Transverse colon (tissue), 4 donors: ENCODE measurements around the gene FCRL4. TPM values are rescaled to one million over a fixed set of nuclear protein-coding genes. Genes with fewer than 3 reads are reported as not detected.
A peak's percentile ranks its signal among the peaks of the same experiment; 100 is the strongest.

Experiments used
- DNase-seq: peaks from one replicate; pipeline ENCODE4 v3.0.0-alpha.2; 2019
- H3K27ac ChIP-seq, 4 donors: fragments of 200-600 bp; sonication (generic); 2 replicates each; pipeline ENCODE4 v1.5.1; 2016 to 2018; ENCODE audit warnings: inconsistent platforms in 4 of 4
- H3K27me3 ChIP-seq: fragments of 200-600 bp; sonication (generic); 2 replicates; pipeline ENCODE4 v1.5.1; 2017; ENCODE audit warnings: inconsistent platforms
- H3K36me3 ChIP-seq, 4 donors: fragments of 200-600 bp; sonication (generic); 2 replicates each; pipeline ENCODE4 v1.5.1; 2017 to 2019; ENCODE audit warnings: inconsistent platforms in 4 of 4
- H3K4me1 ChIP-seq, 4 donors: fragments of 200-600 bp; sonication (generic); 2 replicates each; pipeline ENCODE4 v1.5.1; 2017 to 2020; ENCODE audit warnings: inconsistent platforms in 4 of 4
- H3K4me3 ChIP-seq, 4 donors: fragments of 200-600 bp; sonication (generic); 1 replicate in 1 of 4; 2 replicates in 3 of 4; pipeline versions ENCODE4 v1.5.1 to v1.6.1; 2017 to 2019; ENCODE audit warnings: inconsistent platforms in 4 of 4
- H3K9me3 ChIP-seq, 2 donors: fragments of 200-600 bp; sonication (generic); 2 replicates each; pipeline ENCODE4 v1.5.1; 2017 to 2019; ENCODE audit warnings: inconsistent platforms in 2 of 2
- CTCF ChIP-seq, 5 experiments: fragments of 200-600 bp in 3 of 5; fragments of 450-650 bp in 2 of 5; sonication (generic) in 3 of 5; IDR thresholded peaks; 1 replicate in 2 of 5; 2 replicates in 3 of 5; pipeline ENCODE4 v1.5.1; 2016 to 2017; ENCODE audit warnings: antibody characterized with exemption in 5 of 5, inconsistent platforms in 3 of 5, mild to moderate bottlenecking in 2 of 5, moderate library complexity in 1 of 5
- EP300 ChIP-seq: sonication (generic); formaldehyde crosslinking; IDR thresholded peaks from one replicate; pipeline ENCODE4 v1.6.1; 2017; ENCODE audit warnings: antibody characterized with exemption, low read depth
- POLR2A ChIP-seq: fragments of 450-650 bp; IDR thresholded peaks from one replicate; pipeline ENCODE4 v1.6.1; 2016; ENCODE audit warnings: antibody characterized with exemption, mild to moderate bottlenecking, moderate library complexity
- POLR2AphosphoS5 ChIP-seq, 3 donors: sonication (generic); formaldehyde crosslinking; IDR thresholded peaks; one replicate each; pipeline ENCODE4 v1.6.1; 2016; ENCODE audit warnings: antibody characterized with exemption in 3 of 3
- WGBS, 2 donors: methylation state at CpG; one replicate each; pipeline ENCODE4 v1.1.5; 2018; ENCODE audit warnings: low coverage in 1 of 2; 5-methylcytosine and 5-hydroxymethylcytosine counted together
- in situ Hi-C, 4 donors: fragments of 200-750 bp; cut with MboI; loops; one replicate each; pipeline versions ENCODE4 v1.15.0 to v1.15.1; 2017; ENCODE audit warnings: low sequenced_read_pairs in 3 of 4, low pct_ligation_motif_present in 1 of 4, low pct_unique_long_range_greater_than_20kb in 1 of 4
- intact Hi-C: fragments of 100-400 bp; cut with DNase I; formaldehyde crosslinking; loops from one replicate; pipeline ENCODE4 v1.15.1; 2023; ENCODE audit warnings: low total_unique reads
- total RNA-seq, 4 donors: library from RNA; depleted of rRNA; stranded (reverse); fragments of >200 nt; gene quantifications; one replicate each; pipeline ENCODE4 v1.1.0, GENCODE V29; 2016

Gene FCRL4
- total RNA-seq, 4 donors from 2014 or later = not detected

- WGBS, 2 donors = 67% methylated on average over 3 of the region's 3 CpGs; no CpG with 5 or more reads in 1 of the 2 donors
- DNase-seq = no peak
- H3K4me1 ChIP-seq = no peaks in the 10 kb centered on the region
- H3K9me3 ChIP-seq = no peaks in the 10 kb centered on the region
- intact Hi-C loops (loop anchor here (10.0 kb wide), 1 partner anchor 540 kb away; a partner anchor contains a TSS), in situ Hi-C loops (no loop called here)
- H3K36me3 ChIP-seq = no peaks in the 10 kb centered on the region
- H3K27me3 ChIP-seq = peaks cover 10% of the 10 kb centered on the region
- TF ChIP-seq CTCF (IDR thresholded peaks at IDR 0.05) (no peak), EP300 (no peak), POLR2A (no peak), POLR2AphosphoS5 (IDR thresholded peaks at IDR 0.05) (no peak)
- no peak overlapping the region for H3K4me3 ChIP-seq
- no peak overlapping the region for H3K27ac ChIP-seq
Observed at GRCh38 chr1:157584503-157584902, 13.4 kb downstream of the FCRL4 start.

DNA sequence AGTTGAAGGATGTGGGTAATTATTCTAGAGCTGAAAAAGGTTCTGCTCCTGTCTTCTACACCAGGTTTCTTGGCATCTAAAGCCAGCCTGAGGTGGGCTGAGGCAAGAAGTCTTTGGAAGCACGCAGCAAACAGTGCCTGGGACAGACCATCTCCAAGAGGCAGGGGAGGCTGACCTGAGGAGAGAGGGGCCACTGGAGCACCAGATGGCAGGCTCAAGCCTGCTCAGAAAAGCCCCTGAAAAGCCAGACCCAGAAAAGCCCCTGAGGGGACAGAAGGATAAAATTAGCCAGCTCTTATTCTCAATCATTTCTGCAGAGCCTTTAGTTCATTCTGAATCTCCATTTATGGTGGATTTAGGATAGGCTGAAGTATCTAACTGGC, 17.1 kb downstream of the FCRL4 start:
- intact Hi-C loops = loop anchor here (10.0 kb wide), 1 partner anchor 544 kb away; a partner anchor contains a TSS
- no peak overlapping the region for H3K4me3 ChIP-seq
- 69 to 89% methylated on average over 1 of the region's 1 CpG for WGBS, 2 donors

GRCh38 chr1:157580179-157580827, 17.6 kb downstream of the FCRL4 start:
- no peak overlapping the region for H3K27ac ChIP-seq
- 8 to 11% methylated on average over 4 of the region's 4 CpGs for WGBS, 2 donors
- in situ Hi-C loops = no loop called here
- no peak for TF ChIP-seq POLR2A
- peak; percentile 58 to 69 (median 62) for TF ChIP-seq CTCF (IDR thresholded peaks at IDR 0.05)
- DNase-seq = peak; percentile 24
- H3K9me3 ChIP-seq = no peaks in the 10 kb centered on the region
- no peaks in the 10 kb centered on the region for H3K36me3 ChIP-seq
- H3K4me3 ChIP-seq = no peak overlapping the region
- intact Hi-C loops = loop anchor here (10.0 kb wide), 1 partner anchor 544 kb away; a partner anchor contains a TSS
- no peaks in the 10 kb centered on the region for H3K27me3 ChIP-seq
- H3K4me1 ChIP-seq = no peaks in the 10 kb centered on the region

More for the DNA sequence above, 17.1 kb downstream of the FCRL4 start:
- TF ChIP-seq CTCF (IDR thresholded peaks at IDR 0.05) (no peak), EP300 (no peak), POLR2A (no peak), POLR2AphosphoS5 (IDR thresholded peaks at IDR 0.05) (no peak)
- H3K27me3 ChIP-seq = peaks cover 4% of the 10 kb centered on the region
- in situ Hi-C loops = no loop called here
- H3K4me1 ChIP-seq = no peaks in the 10 kb centered on the region
- no peaks in the 10 kb centered on the region for H3K9me3 ChIP-seq
- no peaks in the 10 kb centered on the region for H3K36me3 ChIP-seq
- no peak overlapping the region for H3K27ac ChIP-seq
- no peak for DNase-seq

DNA sequence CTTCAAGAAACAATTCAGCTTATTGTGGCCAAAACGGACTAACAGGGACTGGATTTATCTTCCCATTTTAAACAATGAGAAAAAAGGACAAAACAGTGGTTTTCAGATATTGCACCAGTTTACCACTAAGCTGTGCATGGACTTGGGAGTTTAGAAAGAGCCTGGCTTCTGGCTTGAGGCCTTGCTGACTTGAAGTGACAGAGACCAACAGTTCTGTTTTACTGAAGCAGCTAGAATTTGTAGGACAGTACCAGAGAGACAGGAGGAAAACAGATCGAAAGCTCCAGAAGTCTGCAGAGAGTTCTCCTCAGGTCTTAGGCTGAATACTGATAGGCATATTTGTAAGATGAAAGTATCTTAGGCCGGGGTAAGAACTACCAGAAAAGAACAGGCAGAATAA, 20.5 kb downstream of the FCRL4 start:
- WGBS, 2 donors = 86 to 88% methylated on average over 3 of the region's 3 CpGs
- TF ChIP-seq POLR2AphosphoS5 (IDR thresholded peaks at IDR 0.05) = no peak
- TF ChIP-seq POLR2A = no peak
- no peak for TF ChIP-seq EP300
- no peak for TF ChIP-seq CTCF (IDR thresholded peaks at IDR 0.05)

More for the DNA sequence above, 20.5 kb downstream of the FCRL4 start:
- H3K4me3 ChIP-seq = no peak overlapping the region
- H3K27ac ChIP-seq = no peak overlapping the region
- DNase-seq = no peak
- intact Hi-C loops (no loop called here), in situ Hi-C loops (no loop called here)
- H3K4me1 ChIP-seq = no peaks in the 10 kb centered on the region
- H3K9me3 ChIP-seq = no peaks in the 10 kb centered on the region
- H3K36me3 ChIP-seq = no peaks in the 10 kb centered on the region
- no peaks in the 10 kb centered on the region for H3K27me3 ChIP-seq
